ENCODE data around the gene SMARCA5. TPM values are rescaled to one million over a fixed set of nuclear protein-coding genes. Genes with fewer than 3 reads are reported as not detected.

Gene SMARCA5
- polyA plus RNA-seq, 1 of the 3 experiments (the other 2 are of a cell fraction): 7.5 TPM

- peaks cover 0 to 5% of the 10 kb centered on the region in 2 experiments; a peak in 1 of 4 replicates for H3K4me1 ChIP-seq (ENCODE audit: control insufficient read depth in 1 of 2, insufficient read depth in 2 of 2, low read depth in 1 of 2, low read length in 1 of 2)
- no peaks in the 10 kb centered on the region for H3K27me3 ChIP-seq (ENCODE audit: insufficient read depth)
- H3K79me2 ChIP-seq (ENCODE audit: insufficient read depth): no peaks in the 10 kb centered on the region
- no peaks in the 10 kb centered on the region for H4K20me1 ChIP-seq (ENCODE audit: insufficient read depth)
- 70% methylated on average over 2 of the region's 2 CpGs for WGBS (ENCODE audit: low lambda C conversion rate)
- no peak for DNase-seq
- TF ChIP-seq MEF2A (IDR thresholded peaks at IDR 0.05; ENCODE audit: borderline replicate concordance, low read depth) (no peak), SIN3A (IDR thresholded peaks at IDR 0.05; ENCODE audit: borderline replicate concordance, low read depth, low read length) (no peak), RAD21 (IDR thresholded peaks at IDR 0.05; ENCODE audit: low read length) (no peak), EZH2phosphoT487 (IDR thresholded peaks at IDR 0.05; ENCODE audit: borderline replicate concordance, low read depth) (no peak), PBX3 (IDR thresholded peaks at IDR 0.05) (no peak), GABPA (IDR thresholded peaks at IDR 0.05; ENCODE audit: low read depth) (no peak), USF2 (IDR thresholded peaks at IDR 0.05; ENCODE audit: borderline replicate concordance, low read depth, low read length) (no peak), IRF3 (IDR thresholded peaks at IDR 0.05; ENCODE audit: low read depth, low read length) (no peak), FOXJ3 (CRISPR knock-in tag; IDR thresholded peaks at IDR 0.05) (no peak), ELF1 (IDR thresholded peaks at IDR 0.05) (no peak), JUND (IDR thresholded peaks at IDR 0.05) (no peak), REST (IDR thresholded peaks at IDR 0.05; ENCODE audit: low read depth, low read length) (no peak), TEAD4 (IDR thresholded peaks at IDR 0.05; ENCODE audit: borderline replicate concordance, insufficient read depth) (no peak), EP300 (IDR thresholded peaks at IDR 0.05; ENCODE audit: borderline replicate concordance in 1 of 2, low read depth in 1 of 2, low read length in 1 of 2) (no peak), USF1 (IDR thresholded peaks at IDR 0.05; ENCODE audit: borderline replicate concordance, low read depth) (no peak), CTCF (IDR thresholded peaks at IDR 0.05) (no peak), MAX (IDR thresholded peaks at IDR 0.05; ENCODE audit: low read depth) (no peak), TAF1 (IDR thresholded peaks at IDR 0.05; ENCODE audit: borderline replicate concordance, low read depth, low read length) (no peak), TCF12 (IDR thresholded peaks at IDR 0.05) (no peak)
- ChIA-PET POLR2A (no interaction called here), CTCF (no interaction called here)
- H2AFZ ChIP-seq (ENCODE audit: low read depth): no peak overlapping the region
- no peak overlapping the region for H3K4me2 ChIP-seq
- no peaks in the 10 kb centered on the region for H3K36me3 ChIP-seq (replicated peaks in 1 of 2; ENCODE audit: control insufficient read depth in 1 of 2, insufficient read depth in 2 of 2, low read length in 1 of 2)
- H3K9me2 ChIP-seq: no peaks in the 10 kb centered on the region
- no peak overlapping the region for H3K27ac ChIP-seq (ENCODE audit: low read depth in 2 of 2, low read length in 1 of 2)
- H3F3A ChIP-seq (replicated peaks; ENCODE audit: insufficient read depth): no peaks in the 10 kb centered on the region
- no peak overlapping the region for H3K4me3 ChIP-seq (ENCODE audit: low read depth in 2 of 2, low read length in 1 of 2)
- H3K9me3 ChIP-seq: no peaks in the 10 kb centered on the region
- no peak overlapping the region for H3K9ac ChIP-seq
Measured at GRCh38 chr4:143564472-143564871, 51.0 kb downstream of the SMARCA5 start.
